Astrocyte (in vitro differentiated cells and primary cell): ENCODE measurements around the gene LRBA. TPM values are rescaled to one million over a fixed set of nuclear protein-coding genes. Genes with fewer than 3 reads are reported as not detected.

Experiments
- DNase-seq: peaks from one replicate; pipeline ENCODE4 v3.0.0-alpha.2; 2010; ENCODE audit warnings: low read depth
- FAIRE-seq: peaks from 2 replicates; lab custom pipeline; 2011; peaks lifted over from hg19 to GRCh38; lab: Jason Lieb, UNC
- H2AFZ ChIP-seq: 2 replicates; pipeline ENCODE4 v1.6.0; 2012; ENCODE audit warnings: low read depth, low read length, inconsistent platforms
- H3K27ac ChIP-seq: 2 replicates; pipeline ENCODE4 v1.5.1; 2011; ENCODE audit warnings: low read depth, low read length, inconsistent platforms
- H3K27me3 ChIP-seq: 2 replicates; pipeline ENCODE4 v1.6.0; 2011; ENCODE audit warnings: low read length, inconsistent platforms; ENCODE audit not compliant: insufficient read depth
- H3K36me3 ChIP-seq: 2 replicates; pipeline ENCODE4 v1.5.1; 2011; ENCODE audit warnings: low read length, inconsistent platforms; ENCODE audit not compliant: insufficient read depth
- H3K4me1 ChIP-seq: 2 replicates; pipeline ENCODE4 v1.5.1; 2011; ENCODE audit warnings: low read length, inconsistent platforms; ENCODE audit not compliant: insufficient read depth
- H3K4me2 ChIP-seq: 2 replicates; pipeline ENCODE4 v1.6.0; 2012; ENCODE audit warnings: low read length, inconsistent platforms
- H3K4me3 ChIP-seq: 2 replicates; pipeline ENCODE4 v1.5.1; 2011; ENCODE audit warnings: low read depth, mild to moderate bottlenecking, low read length, inconsistent platforms; ENCODE audit not compliant: insufficient read depth
- H3K79me2 ChIP-seq: 2 replicates; pipeline ENCODE4 v1.6.0; 2012; ENCODE audit warnings: mild to moderate bottlenecking, low read length, inconsistent platforms; ENCODE audit not compliant: insufficient read depth
- H3K9ac ChIP-seq: 2 replicates; pipeline ENCODE4 v1.6.0; 2012; ENCODE audit warnings: mild to moderate bottlenecking, low read length, inconsistent platforms
- H3K9me3 ChIP-seq: 2 replicates; pipeline ENCODE4 v1.5.1; 2012; ENCODE audit warnings: low read depth, mild to moderate bottlenecking, low read length, inconsistent platforms; ENCODE audit not compliant: insufficient read depth
- H4K20me1 ChIP-seq: 2 replicates; pipeline ENCODE4 v1.6.0; 2012; ENCODE audit warnings: low read length, inconsistent platforms; ENCODE audit not compliant: insufficient read depth
- H3K27ac Mint-ChIP-seq: one replicate; pipeline ENCODE4 v1.8.0; 2021; ENCODE audit warnings: mild to moderate bottlenecking, mixed read lengths; ENCODE audit not compliant: unreplicated experiment
- H3K27me3 Mint-ChIP-seq: one replicate; pipeline ENCODE4 v1.8.0; 2021; ENCODE audit warnings: low read depth, mixed read lengths; ENCODE audit not compliant: unreplicated experiment
- H3K36me3 Mint-ChIP-seq: one replicate; pipeline ENCODE4 v1.8.0; 2021; ENCODE audit warnings: low read depth, mixed read lengths; ENCODE audit not compliant: unreplicated experiment
- H3K4me1 Mint-ChIP-seq: one replicate; pipeline ENCODE4 v1.8.0; 2021; ENCODE audit warnings: low read depth, mixed read lengths; ENCODE audit not compliant: unreplicated experiment
- H3K4me3 Mint-ChIP-seq: one replicate; pipeline ENCODE4 v1.8.0; 2021; ENCODE audit warnings: mild to moderate bottlenecking, moderate library complexity, mixed read lengths; ENCODE audit not compliant: unreplicated experiment
- H3K9me3 Mint-ChIP-seq: one replicate; pipeline ENCODE4 v1.8.0; 2021; ENCODE audit warnings: mild to moderate bottlenecking, mixed read lengths; ENCODE audit not compliant: unreplicated experiment
- CTCF ChIP-seq: IDR thresholded peaks from 2 replicates; pipeline ENCODE4 v1.5.1; 2011; ENCODE audit warnings: low read depth, mild to moderate bottlenecking, inconsistent platforms, low read length, moderate library complexity; ENCODE audit not compliant: insufficient read depth
- EZH2 ChIP-seq: IDR thresholded peaks from 2 replicates; pipeline ENCODE4 v1.6.1; 2012; ENCODE audit warnings: mild to moderate bottlenecking, low read length, inconsistent platforms; ENCODE audit not compliant: insufficient read depth
- total RNA-seq: library from RNA; stranded (reverse); gene quantifications from 2 replicates; pipeline ENCODE4 v1.2.1, GENCODE V29; 2021

Gene LRBA
- total RNA-seq, 1 donor from 2014 or later = 25.3 TPM

GRCh38 chr4:150355858-150356455 is 659.1 kb downstream of the LRBA start:
- no peak overlapping the region for H3K27ac Mint-ChIP-seq
- Histone ChIP-seq H3K36me3 (no peaks in the 10 kb centered on the region), H3K27me3 (no peaks in the 10 kb centered on the region), H3K4me2 (no peak overlapping the region), H3K27ac (no peak overlapping the region), H3K4me1 (no peaks in the 10 kb centered on the region), H2AFZ (no peak overlapping the region), H3K9ac (no peak overlapping the region), H3K9me3 (no peaks in the 10 kb centered on the region), H3K4me3 (no peak overlapping the region), H4K20me1 (no peaks in the 10 kb centered on the region), H3K79me2 (no peaks in the 10 kb centered on the region)
- DNase-seq (no peak), FAIRE-seq (no peak)
- H3K9me3 Mint-ChIP-seq = no peaks in the 10 kb centered on the region
- H3K36me3 Mint-ChIP-seq = no peaks in the 10 kb centered on the region
- H3K4me1 Mint-ChIP-seq = no peaks in the 10 kb centered on the region
- no peaks in the 10 kb centered on the region for H3K27me3 Mint-ChIP-seq
- no peak for TF ChIP-seq CTCF
- no peak for TF ChIP-seq EZH2
- no peak overlapping the region for H3K4me3 Mint-ChIP-seq

GRCh38 chr4:150355418-150355817 is 659.7 kb downstream of the LRBA start:
- H3K9me3 Mint-ChIP-seq = no peaks in the 10 kb centered on the region
- H3K4me3 ChIP-seq = no peak overlapping the region
- H3K36me3 Mint-ChIP-seq = no peaks in the 10 kb centered on the region
- no peaks in the 10 kb centered on the region for H3K4me1 ChIP-seq
- no peaks in the 10 kb centered on the region for H3K79me2 ChIP-seq
- no peak overlapping the region for H3K4me3 Mint-ChIP-seq
- H3K27me3 ChIP-seq = no peaks in the 10 kb centered on the region
- no peak overlapping the region for H3K27ac ChIP-seq
- FAIRE-seq (no peak), DNase-seq (no peak)
- no peak overlapping the region for H2AFZ ChIP-seq
- no peak overlapping the region for H3K27ac Mint-ChIP-seq
- H3K9me3 ChIP-seq = no peaks in the 10 kb centered on the region
- no peak overlapping the region for H3K9ac ChIP-seq
- H3K4me1 Mint-ChIP-seq = no peaks in the 10 kb centered on the region
- TF ChIP-seq EZH2 (no peak), CTCF (no peak)
- no peaks in the 10 kb centered on the region for H3K27me3 Mint-ChIP-seq
- H3K36me3 ChIP-seq = no peaks in the 10 kb centered on the region
- no peaks in the 10 kb centered on the region for H4K20me1 ChIP-seq
- H3K4me2 ChIP-seq = no peak overlapping the region

GRCh38 chr4:150354214-150354796 is 660.8 kb downstream of the LRBA start:
- FAIRE-seq (no peak), DNase-seq (no peak)
- no peak for TF ChIP-seq EZH2
- TF ChIP-seq CTCF = no peak
- H3K27me3 ChIP-seq = no peaks in the 10 kb centered on the region
- no peaks in the 10 kb centered on the region for H3K36me3 ChIP-seq
- Mint-ChIP-seq H3K36me3 (no peaks in the 10 kb centered on the region), H3K4me3 (no peak overlapping the region), H3K27me3 (no peaks in the 10 kb centered on the region), H3K9me3 (no peaks in the 10 kb centered on the region), H3K4me1 (no peaks in the 10 kb centered on the region), H3K27ac (no peak overlapping the region)
- no peak overlapping the region for H3K4me2 ChIP-seq
- no peak overlapping the region for H3K27ac ChIP-seq
- no peak overlapping the region for H2AFZ ChIP-seq
- no peak overlapping the region for H3K9ac ChIP-seq
- H3K4me1 ChIP-seq = no peaks in the 10 kb centered on the region
- H3K9me3 ChIP-seq = no peaks in the 10 kb centered on the region
- no peaks in the 10 kb centered on the region for H4K20me1 ChIP-seq
- H3K4me3 ChIP-seq = no peak overlapping the region
- H3K79me2 ChIP-seq = no peaks in the 10 kb centered on the region
